ENCODE results near the gene SPATA6.
A peak's percentile ranks its signal among the peaks of the same experiment; 100 is the strongest.
"Not testable (repeated sequence)": the region's sequence is repeated elsewhere in the genome, so short reads cannot be mapped to it uniquely, and the experiment has no call there.

The SPATA6 gene

DNA sequence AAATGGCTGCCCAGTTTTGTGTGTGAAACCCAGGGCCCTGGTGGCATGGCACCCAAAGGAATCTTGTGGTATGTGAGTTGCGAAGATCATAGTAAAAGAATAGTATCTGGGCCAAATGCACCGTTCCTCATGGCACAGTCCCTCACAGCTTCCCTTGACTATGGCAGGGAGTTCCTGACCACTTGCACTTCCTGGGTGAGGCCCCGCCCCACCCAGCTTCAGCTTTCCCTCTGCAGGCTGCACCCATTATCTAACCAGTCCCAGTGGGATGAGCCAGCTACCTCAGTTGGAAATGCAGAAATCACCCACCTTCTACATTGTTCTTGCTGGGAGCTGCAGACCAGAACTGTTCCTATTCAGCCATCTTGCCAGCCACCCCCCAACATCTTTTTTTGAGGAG is 186.5 kb downstream of the SPATA6 start:
- H3K4me3 ChIP-seq (ENCODE audit: low read depth, low read length) = no peak overlapping the region
- no peaks in the 10 kb centered on the region for H3K4me1 ChIP-seq (ENCODE audit: control insufficient read depth, insufficient read depth, low read length)
- H3K27ac ChIP-seq (ENCODE audit: extremely low read depth, low read depth, low read length) = no peak overlapping the region
- CTCF ChIA-PET = interaction anchor here (0.6 to 0.7 kb wide), 3 partner anchors 54 to 525 kb away, joined by 3 to 4 read pairs (median 3); no protein-coding TSS in a partner anchor
- H3K9me3 ChIP-seq (ENCODE audit: control insufficient read depth, insufficient read depth, low read depth, low read length) = no peaks in the 10 kb centered on the region
- H3K36me3 ChIP-seq (ENCODE audit: control insufficient read depth in 2 of 2, insufficient read depth in 1 of 2, low read length in 2 of 2) = no peaks in the 10 kb centered on the region
- POLR2A ChIA-PET = no interaction called here
- TF ChIP-seq ZNF121 (tag by site-specific recombination; IDR thresholded peaks at IDR 0.05) (no peak), ZNF629 (tag by site-specific recombination; IDR thresholded peaks at IDR 0.05) (no peak), ZNF221 (tag by site-specific recombination; IDR thresholded peaks at IDR 0.05; ENCODE audit: borderline replicate concordance) (no peak), ZBTB1 (tag by site-specific recombination; IDR thresholded peaks at IDR 0.05) (no peak), ZNF2 (tag by site-specific recombination; IDR thresholded peaks at IDR 0.05) (no peak), ZNF266 (tag by site-specific recombination; IDR thresholded peaks at IDR 0.05; ENCODE audit: low read depth) (no peak), FEZF1 (tag by site-specific recombination; IDR thresholded peaks at IDR 0.05) (no peak), ZNF701 (tag by site-specific recombination; IDR thresholded peaks at IDR 0.05) (no peak), ZNF350 (tag by site-specific recombination; IDR thresholded peaks at IDR 0.05) (no peak), ZNF660 (tag by site-specific recombination; IDR thresholded peaks at IDR 0.05) (no peak), ZNF175 (tag by site-specific recombination; IDR thresholded peaks at IDR 0.05) (no peak), SP7 (tag by site-specific recombination; IDR thresholded peaks at IDR 0.05) (no peak), ZNF302 (tag by site-specific recombination; IDR thresholded peaks at IDR 0.05; ENCODE audit: low read depth) (no peak), ZNF155 (tag by site-specific recombination; IDR thresholded peaks at IDR 0.05) (no peak)
- TF ChIP-seq, protein P1, sequence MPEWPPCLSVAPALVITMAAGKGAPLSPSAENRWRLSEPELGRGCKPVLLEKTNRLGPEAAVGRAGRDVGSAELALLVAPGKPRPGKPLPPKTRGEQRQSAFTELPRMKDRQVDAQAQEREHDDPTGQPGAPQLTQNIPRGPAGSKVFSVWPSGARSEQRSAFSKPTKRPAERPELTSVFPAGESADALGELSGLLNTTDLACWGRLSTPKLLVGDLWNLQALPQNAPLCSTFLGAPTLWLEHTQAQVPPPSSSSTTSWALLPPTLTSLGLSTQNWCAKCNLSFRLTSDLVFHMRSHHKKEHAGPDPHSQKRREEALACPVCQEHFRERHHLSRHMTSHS (tag by site-specific recombination; IDR thresholded peaks at IDR 0.05) = no peak

DNA sequence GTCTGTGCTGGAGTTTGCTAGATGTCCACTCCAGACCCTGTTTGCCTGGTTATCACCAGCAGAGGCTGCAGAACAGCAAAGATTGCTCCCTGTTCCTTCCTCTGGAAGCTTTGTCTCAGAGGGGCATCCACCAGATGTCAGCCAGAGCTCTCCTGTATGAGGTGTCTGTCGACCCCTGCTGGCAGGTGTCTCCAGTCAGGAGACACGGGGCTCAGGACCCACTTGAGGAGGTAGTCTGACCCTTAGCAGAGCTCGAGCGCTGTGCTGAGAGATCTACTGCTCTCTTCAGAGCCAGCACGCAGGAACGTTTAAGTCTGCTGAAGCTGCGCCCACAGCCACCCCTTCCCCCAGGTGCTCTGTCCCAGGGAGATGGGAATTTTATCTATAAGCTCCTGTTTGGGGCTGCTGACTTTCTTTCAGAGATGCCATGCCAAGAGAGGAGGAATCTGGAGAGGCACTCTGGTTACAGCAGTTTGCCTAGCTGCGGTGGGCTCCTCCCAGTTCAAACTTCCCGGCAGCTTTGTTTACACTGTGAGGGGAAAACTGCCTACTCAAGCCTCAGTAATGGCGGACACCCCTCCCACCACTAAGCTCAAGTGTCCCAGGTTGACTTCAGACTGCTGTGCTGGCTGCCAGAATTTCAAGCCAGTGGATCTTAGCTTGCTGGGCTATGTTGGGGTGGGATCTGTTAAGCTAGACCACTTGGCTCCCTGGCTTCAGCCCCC is 187.1 kb downstream of the SPATA6 start:
- H3K27ac ChIP-seq (ENCODE audit: extremely low read depth, low read depth, low read length); H3K36me3 ChIP-seq (ENCODE audit: control insufficient read depth in 2 of 2, insufficient read depth in 1 of 2, low read length in 2 of 2); H3K4me3 ChIP-seq (ENCODE audit: low read depth, low read length); H3K4me1 ChIP-seq (ENCODE audit: control insufficient read depth, insufficient read depth, low read length); POLR2A ChIA-PET; H3K9me3 ChIP-seq (ENCODE audit: control insufficient read depth, insufficient read depth, low read depth, low read length): not testable (repeated sequence)
- CTCF ChIA-PET = interaction anchor here (0.6 to 1.2 kb wide), 2 partner anchors 31 to 77 kb away, joined by 3 read pairs; no protein-coding TSS in a partner anchor

DNA sequence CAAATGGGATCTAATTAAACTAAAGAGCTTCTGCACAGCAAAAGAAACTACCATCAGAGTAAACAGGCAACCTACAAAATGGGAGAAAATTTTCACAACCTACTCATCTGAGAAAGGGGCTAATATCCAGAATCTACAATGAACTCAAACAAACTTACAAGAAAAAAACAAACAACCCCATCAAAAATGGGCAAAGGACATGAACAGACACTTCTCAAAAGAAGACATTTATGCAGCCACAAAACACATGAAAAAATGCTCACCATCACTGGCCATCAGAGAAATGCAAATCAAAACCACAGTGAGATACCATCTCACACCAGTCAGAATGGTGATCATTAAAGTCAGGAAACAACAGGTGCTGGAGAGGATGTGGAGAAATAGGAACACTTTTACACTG is 189.7 kb downstream of the SPATA6 start:
- H3K4me3 ChIP-seq (ENCODE audit: low read depth, low read length); POLR2A ChIA-PET; H3K36me3 ChIP-seq (ENCODE audit: control insufficient read depth in 2 of 2, insufficient read depth in 1 of 2, low read length in 2 of 2); H3K27ac ChIP-seq (ENCODE audit: extremely low read depth, low read depth, low read length); H3K4me1 ChIP-seq (ENCODE audit: control insufficient read depth, insufficient read depth, low read length); H3K9me3 ChIP-seq (ENCODE audit: control insufficient read depth, insufficient read depth, low read depth, low read length): not testable (repeated sequence)
- CTCF ChIA-PET = interaction anchor here (0.7 kb wide), 1 partner anchor 57 kb away, joined by 5 read pairs; no protein-coding TSS in a partner anchor
- TF ChIP-seq SCRT2 (tag by site-specific recombination; IDR thresholded peaks at IDR 0.05) = 0 out of 2 replicates have a peak, but pooled peaks have one; percentile 26

DNA sequence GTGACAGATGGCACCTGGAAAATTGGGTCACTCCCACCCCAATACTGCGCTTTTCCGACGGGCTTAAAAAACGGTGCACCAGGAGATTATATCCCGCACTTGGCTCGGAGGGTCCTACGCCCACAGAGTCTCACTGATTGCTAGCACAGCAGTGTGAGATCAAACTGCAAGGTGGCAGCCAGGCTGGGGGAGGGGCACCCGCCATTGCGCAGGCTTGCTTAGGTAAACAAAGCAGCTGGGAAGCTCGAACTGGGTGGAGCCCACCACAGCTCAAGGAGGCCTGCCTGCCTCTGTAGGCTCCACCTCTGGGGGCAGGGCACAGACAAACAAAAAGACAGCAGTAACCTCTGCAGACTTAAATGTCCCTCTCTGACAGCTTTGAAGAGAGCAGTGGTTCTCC is 194.6 kb downstream of the SPATA6 start:
- CTCF ChIA-PET; H3K36me3 ChIP-seq (ENCODE audit: control insufficient read depth in 2 of 2, insufficient read depth in 1 of 2, low read length in 2 of 2); H3K9me3 ChIP-seq (ENCODE audit: control insufficient read depth, insufficient read depth, low read depth, low read length); POLR2A ChIA-PET; H3K4me3 ChIP-seq (ENCODE audit: low read depth, low read length); H3K27ac ChIP-seq (ENCODE audit: extremely low read depth, low read depth, low read length); H3K4me1 ChIP-seq (ENCODE audit: control insufficient read depth, insufficient read depth, low read length): not testable (repeated sequence)
